Tongue (tissue), 2 donors: ENCODE measurements around the gene AQR. TPM values are rescaled to one million over a fixed set of nuclear protein-coding genes. Genes with fewer than 3 reads are reported as not detected.
"Not testable (repeated sequence)": the region's sequence is repeated elsewhere in the genome, so short reads cannot be mapped to it uniquely, and the experiment has no call there.

ENCODE experiments used
- DNase-seq: peaks from one replicate; pipeline ENCODE4 v3.0.0-alpha.2; 2015
- total RNA-seq: library from RNA; depleted of rRNA; stranded (reverse); fragments of >200 nt; gene quantifications from one replicate; pipeline ENCODE4 v1.2.3, GENCODE V29; 2014

Gene AQR
- total RNA-seq, 1 donor from 2014 or later: 32.7 TPM

- no peak for DNase-seq
Measured at GRCh38 chr15:34952481-34952880, 17.1 kb downstream of the AQR start.

DNA sequence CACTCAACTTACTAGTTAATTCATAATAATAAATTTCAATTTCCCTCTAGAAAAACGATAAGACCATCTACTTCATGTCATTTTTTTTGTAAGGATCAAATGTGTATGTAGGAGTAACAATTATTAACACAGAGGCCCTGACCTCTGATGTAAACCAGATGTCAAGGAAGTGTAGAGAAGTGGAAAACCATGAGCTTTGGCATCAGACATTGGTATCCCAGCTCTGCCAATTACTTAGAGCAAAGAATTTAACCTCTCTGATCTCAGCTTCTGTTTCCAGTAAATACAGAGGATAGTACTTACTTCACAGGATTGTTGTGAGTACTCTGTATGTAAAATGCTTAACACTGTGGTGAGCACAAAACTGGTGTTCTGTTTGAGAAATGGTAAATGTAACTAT is 17.5 kb downstream of the AQR start:
- DNase-seq: no peak

DNA sequence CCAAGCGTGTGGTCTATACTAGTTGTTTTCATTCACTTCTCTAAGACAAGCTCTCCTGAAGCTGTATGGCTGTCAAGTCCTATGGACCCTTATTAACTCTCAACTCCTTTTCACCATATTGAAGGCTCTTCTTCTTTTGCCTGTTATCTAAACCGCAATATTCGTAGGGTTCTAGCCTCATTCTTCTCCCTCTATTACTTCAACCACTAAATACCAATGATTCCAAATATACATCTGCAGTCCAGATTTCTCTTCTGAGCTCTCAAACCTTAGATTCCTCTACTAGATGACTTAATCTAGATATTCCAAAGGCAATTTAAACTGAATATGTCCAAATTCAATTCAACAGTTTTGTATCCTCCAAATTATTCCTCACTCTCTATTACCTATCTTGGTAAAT is 24.6 kb downstream of the AQR start:
- no peak for DNase-seq

GRCh38 chr15:34943711-34944110 is 25.8 kb downstream of the AQR start:
- no peak for DNase-seq

DNA sequence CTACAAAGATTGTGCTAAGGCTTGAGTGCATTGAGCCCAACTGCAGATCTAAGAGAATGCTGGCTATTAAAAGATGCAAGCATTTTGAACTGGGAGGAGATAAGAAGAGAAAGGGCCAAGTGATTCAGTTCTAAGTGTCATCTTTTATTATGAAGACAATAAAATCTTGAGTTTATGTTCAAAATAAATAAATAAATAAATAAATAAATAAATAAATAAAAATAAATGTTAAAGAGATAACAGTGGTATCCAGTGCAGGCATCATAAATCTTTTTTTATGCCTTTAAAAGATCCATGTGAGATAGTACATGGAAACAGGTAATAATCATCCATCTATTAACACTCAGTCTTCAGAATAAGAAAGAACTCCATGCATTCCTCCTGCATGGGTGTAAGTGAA is 26.3 kb downstream of the AQR start:
- DNase-seq: not testable (repeated sequence)

DNA sequence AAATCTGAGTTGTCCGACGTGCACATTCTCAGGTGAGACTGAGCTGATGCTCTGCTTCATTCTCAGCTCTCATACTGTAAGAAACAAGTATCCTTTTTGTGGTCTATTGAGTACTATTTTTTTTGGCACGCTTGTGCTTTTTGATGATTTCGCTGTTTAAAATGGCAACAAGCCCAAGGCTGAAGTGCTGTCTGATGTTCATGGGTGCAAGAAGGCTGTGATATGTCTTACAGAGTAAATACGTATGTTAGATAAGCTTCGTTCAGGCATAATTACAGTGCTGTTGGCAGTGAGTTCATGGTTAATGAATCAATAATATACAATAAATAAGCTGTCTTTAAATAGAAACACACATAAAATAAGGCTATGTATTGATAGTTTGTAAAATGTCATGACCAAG is 27.2 kb downstream of the AQR start:
- no peak for DNase-seq

GRCh38 chr15:34941831-34942230 is 27.7 kb downstream of the AQR start:
- no peak for DNase-seq

- no peak for DNase-seq
Measured at GRCh38 chr15:34941185-34941698, 28.3 kb downstream of the AQR start.

GRCh38 chr15:34933432-34933975 is 36.0 kb downstream of the AQR start:
- no peak for DNase-seq

DNA sequence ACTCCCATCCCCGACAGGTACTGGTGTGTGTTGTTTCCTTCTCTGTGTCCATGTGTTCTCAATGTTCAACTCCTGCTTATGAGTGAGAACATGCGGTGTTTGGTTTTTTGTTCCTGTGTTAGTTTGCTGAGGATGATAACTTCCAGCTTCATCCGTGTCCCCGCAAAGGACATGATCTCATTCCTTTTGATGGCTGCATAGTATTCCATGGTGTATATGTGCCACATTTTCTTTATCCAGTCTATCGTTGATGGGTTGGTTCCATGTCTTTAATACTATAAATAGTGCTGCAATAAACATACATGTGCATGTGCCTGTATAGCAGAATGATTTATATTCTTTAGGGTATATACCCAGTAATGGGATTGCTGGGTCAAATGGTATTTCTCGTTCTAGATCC is 41.2 kb downstream of the AQR start:
- not testable (repeated sequence) for DNase-seq

DNA sequence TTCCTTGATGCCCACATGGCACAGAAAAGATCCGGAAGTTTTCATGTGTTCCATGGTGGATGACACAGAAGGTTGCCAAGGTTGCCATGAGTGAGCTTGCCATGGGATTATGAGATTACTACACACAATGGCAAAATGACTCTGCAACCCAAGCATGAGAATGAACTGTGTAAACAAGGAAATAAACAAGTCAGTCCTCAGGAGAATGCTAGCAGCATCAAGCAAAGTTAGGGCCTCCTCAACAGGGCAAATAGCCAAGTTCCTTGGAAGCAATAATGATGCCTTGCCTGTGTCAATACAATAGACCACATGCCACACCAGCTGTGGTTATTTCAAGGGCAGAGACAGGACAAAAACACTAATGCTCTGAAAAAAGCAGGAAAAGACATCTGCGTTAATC is 41.8 kb downstream of the AQR start:
- DNase-seq: no peak

DNA sequence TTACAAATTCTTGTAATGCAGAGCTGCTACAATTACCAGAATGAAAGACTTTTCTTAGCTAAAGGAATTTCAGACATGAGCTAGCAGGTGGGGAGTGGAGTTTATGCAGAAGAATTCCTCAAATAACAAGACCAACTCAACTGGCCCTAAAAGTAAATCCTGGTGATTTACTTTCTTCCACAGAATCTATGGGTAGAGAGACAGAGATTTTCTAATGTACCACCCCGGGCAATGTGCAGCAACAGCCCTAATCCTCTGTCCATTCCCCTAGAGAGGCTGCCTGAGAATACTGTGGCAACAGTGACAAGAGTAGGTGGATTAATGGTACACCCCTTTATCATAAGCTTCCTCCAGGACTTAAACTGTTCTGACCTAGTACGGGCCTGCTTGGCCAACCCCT is 55.2 kb downstream of the AQR start:
- no peak for DNase-seq

DNA sequence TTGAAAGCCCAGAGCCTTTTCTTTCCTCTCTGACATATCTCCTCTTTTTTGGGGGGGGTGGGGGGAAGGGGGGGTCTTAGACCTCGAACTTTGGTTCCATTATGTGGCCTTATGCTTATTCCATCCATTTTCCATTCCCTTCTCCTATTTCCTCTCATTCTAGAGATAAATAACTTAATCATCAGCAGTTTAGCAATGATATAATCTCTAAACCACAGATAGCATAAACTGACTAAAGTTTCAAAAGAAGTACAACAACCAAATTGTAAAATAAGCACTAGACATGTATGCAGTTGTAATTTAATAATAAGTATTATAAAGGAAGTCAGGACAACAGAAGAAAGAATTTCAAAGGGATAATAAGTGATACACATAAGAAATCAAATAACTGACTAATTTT is 64.5 kb downstream of the AQR start:
- DNase-seq: no peak

GRCh38 chr15:34904527-34904926 is 65.0 kb downstream of the AQR start:
- no peak for DNase-seq

DNA sequence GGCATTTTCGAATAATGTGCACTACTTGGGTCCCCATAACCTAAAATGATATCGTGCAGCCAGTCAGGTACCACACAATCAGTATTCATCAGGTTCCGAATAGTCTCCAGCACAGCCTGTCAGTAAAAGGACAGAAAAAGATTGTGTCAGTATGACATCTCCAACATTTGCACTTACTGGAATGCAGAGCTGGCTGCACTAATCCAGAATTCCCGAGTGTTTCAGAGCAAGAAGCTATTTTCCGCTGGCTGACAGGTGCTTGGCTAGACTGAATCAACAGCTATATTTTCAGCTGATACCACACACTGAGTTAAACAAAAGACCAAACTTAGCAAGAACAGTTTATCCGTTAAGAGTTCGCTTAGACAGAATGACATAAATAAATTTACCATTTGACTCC is 68.8 kb downstream of the AQR start:
- peak; percentile 89 for DNase-seq

DNA sequence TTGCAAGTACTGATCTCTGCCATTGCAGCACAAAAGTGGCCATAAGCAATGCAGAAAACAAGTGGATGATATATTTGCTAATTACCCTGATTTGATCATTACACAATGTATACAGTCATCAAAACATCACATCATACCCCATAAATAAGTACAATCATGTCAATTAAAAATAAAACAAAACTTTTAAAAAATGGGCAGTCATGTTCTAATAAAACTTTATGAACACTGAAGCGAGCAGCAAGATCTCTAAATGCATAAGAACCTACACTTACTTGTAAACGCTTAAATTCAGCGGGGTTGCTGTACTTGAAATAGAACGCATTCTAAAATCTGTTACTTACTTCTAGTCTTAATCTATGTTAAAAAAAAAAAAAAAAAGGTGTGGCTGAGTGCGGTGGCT is 73.4 kb downstream of the AQR start:
- no peak for DNase-seq

DNA sequence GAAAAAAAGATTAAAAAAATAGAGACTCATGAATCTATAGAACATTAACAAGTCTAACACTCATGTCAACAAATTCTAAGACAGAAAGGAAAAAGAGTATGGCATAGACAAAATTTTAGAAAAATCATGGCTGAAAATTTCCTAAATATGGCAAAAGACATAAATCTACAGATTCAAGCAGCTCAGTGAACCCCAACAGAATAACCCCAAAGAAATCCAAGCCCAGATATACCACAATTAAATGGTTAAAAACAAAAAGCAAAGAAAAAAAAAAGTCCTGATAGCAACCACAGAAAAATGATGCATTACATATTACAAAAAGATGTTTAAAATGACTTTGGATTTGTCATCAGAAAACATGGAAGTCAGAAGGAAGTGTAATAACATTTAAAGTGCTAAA is 75.6 kb downstream of the AQR start:
- no peak for DNase-seq

- DNase-seq: no peak
Measured at GRCh38 chr15:34892963-34893591, 76.5 kb downstream of the AQR start.

- DNase-seq: no peak
Measured at GRCh38 chr15:34890424-34890823, 79.1 kb downstream of the AQR start.

DNA sequence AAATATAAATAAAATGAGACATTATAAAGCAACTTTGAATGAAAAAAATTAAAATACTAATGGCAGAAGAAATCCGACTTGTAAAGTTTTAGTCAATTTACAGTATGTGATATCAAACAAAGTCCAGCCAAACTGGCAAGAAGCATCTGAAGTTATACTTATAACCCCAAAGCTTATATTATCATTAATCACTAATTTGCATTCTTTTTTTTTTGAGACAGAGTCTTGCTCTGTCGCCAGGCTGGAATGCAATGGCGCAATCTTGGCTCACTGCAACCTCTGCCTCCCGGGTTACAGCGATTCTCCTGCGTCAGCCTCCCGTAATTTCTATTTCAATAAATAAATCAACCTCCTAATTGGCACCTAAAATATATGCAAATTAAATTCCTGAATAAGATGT is 80.1 kb downstream of the AQR start:
- DNase-seq: no peak

GRCh38 chr15:34886134-34886533 is 83.4 kb downstream of the AQR start:
- no peak for DNase-seq

DNA sequence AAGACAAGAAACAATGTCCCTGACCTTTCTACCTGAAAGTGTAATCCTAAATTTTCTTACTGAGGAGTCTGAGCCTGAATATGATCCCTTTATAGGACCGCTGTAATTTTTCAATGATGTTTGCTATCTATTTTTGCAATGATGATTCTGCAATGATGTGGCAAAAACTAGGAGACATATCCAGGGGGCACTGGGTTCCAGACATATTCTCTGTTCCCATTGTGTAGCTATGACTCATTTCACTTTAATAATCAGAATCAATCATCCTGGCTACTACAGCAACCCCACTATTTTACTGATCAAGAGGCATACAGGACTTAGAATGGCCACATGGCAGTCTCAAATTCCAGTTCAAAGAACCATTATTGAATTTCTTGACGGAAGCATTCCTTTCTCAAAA is 85.9 kb downstream of the AQR start:
- DNase-seq: no peak

GRCh38 chr15:34883042-34883441 is 86.5 kb downstream of the AQR start:
- DNase-seq: no peak

GRCh38 chr15:34879107-34879506 is 90.4 kb downstream of the AQR start:
- DNase-seq: no peak

DNA sequence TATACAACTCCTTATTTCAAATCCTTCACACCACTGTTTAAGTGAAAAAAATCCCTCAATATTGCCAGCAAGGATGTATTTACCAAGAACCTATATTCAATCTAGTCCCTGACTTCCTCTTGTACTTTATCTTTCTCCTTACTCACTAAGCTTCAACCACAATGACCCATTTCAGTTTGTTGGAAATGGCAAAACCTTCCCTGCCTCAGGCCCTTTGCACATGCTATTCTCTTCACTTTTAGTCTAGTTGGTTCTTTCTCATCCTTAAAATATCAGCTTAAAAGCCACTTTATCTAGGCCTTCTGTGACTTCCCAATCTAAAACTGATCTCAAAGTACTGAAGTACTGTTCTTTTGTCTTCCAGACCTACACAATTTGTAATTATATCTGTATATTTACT is 92.9 kb downstream of the AQR start:
- DNase-seq: no peak
